Bone marrow (tissue), 2 donors: ENCODE measurements around the gene COL4A2.

Experiments used
- DNase-seq, 2 donors: peaks; one replicate each; lab custom pipeline; 2025; lab: John Stamatoyannopoulos, UW

The COL4A2 gene

GRCh38 chr13:110339975-110340550 lies 33.0 kb downstream of the COL4A2 start:
- DNase-seq, result no peak

DNA sequence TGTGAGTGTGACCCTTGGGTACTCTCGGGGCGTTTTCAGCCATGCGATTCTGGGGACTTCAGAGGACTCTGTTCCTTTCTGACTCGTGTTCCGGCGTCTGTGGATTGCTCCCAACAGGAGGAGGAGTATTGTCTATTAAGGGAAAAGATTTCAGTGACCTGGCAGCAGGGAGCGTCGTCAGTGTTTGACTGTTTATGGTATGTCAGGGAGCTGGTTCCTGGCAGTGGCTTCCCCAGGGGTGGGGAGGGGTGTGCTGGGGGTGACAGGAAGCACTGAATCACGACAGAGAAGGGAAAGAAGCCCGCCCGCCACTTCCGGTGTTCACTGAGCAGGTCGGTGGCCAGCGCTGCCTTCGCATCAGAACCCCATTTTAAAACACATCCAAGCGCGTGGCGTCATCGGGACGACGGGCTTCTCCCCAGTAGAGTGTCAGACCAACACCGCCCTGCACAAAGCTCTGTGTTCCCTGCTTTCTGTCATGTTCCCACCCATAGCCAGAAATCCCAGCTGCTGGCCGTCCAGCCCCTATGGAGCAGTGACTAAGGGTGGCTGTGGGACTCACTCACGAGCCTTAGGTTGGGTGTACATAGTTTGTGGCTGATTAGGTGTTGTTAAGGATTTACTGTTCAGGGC lies 33.8 kb downstream of the COL4A2 start:
- peak in 1 of 2 donors; percentile 9 for DNase-seq

- no peak for DNase-seq
Measured at GRCh38 chr13:110341445-110342244, 34.6 kb downstream of the COL4A2 start.

DNA sequence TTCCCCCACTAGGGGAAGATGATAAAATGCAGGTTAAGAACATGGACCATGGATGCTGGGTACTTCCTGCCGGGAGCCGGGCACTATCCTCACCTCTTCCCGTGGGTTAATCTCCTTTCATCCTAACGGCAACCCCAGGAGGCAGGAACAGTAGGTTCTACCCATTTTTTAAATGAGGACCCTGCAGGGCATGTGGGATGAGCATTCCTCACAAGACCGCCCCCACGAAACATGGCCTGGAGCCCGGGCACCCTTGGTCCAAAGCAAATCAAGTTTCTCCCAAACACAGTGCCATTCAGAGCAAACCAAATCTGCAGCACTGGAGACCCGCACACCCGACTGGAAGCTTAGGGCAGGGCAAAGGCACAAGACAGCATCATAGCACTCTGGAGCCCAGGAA lies 35.4 kb downstream of the COL4A2 start:
- DNase-seq, result no peak

- DNase-seq, result no peak
Measured at GRCh38 chr13:110343241-110343865, 36.3 kb downstream of the COL4A2 start.

DNA sequence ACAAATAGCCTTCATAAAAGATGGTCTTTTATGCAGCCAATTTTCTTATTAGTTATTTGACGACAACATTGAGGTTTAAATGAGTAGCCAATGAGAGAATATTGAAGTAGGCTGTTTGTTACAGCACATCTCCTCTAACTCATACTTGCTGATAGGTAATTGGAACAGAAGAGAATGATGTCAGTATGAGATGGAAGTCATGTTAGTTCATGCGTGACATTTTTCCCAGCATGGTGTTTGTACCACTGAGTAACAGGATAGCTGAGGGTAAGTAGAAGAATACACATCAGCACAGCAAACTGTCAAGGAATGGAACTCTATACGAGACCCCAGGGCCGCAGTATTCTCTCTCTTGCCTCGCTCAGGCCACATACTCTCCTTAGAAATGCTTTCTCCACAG lies 37.2 kb downstream of the COL4A2 start:
- no peak for DNase-seq

DNA sequence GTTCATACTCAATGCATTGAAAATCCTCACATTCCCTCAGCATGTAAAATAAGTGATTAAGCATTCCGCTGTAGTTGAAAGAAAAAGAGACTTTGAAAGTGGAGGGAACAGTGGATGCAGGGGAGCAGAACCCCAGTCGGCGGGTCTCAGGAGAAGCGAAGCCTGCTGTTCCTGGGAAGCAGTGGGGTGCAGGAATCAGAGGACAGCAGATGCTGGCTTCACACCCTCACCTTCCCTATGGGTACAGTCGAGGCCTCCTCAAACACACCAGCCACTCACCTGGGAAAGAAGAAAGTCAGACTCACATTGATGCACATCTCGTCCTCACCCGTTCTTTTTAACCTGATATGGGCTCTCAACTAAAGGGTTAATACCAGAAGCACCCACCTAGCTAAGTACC lies 38.2 kb downstream of the COL4A2 start:
- DNase-seq, result no peak

DNA sequence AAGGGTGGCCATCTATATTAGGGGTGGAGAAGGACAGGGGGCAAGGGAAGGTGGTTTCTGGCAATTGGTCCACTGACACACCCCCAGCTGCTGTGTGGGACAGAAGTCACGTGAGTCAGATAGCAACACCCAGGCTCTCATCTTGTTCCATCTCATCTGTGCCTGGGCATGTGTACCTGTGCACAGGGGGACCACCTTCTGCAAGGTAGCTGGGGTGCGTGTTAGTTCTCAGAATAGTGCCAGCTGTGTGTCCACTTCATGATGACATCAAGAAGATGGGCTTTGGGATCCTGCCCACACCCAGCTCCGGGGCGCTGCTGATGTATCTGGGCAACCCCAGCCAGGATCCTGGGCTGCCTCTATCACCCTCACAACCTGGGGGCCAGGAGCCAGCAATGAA lies 38.6 kb downstream of the COL4A2 start:
- no peak for DNase-seq

GRCh38 chr13:110346661-110347067 lies 39.6 kb downstream of the COL4A2 start:
- DNase-seq, result no peak

- DNase-seq, result no peak
Measured at GRCh38 chr13:110347088-110347487, 40.0 kb downstream of the COL4A2 start.

DNA sequence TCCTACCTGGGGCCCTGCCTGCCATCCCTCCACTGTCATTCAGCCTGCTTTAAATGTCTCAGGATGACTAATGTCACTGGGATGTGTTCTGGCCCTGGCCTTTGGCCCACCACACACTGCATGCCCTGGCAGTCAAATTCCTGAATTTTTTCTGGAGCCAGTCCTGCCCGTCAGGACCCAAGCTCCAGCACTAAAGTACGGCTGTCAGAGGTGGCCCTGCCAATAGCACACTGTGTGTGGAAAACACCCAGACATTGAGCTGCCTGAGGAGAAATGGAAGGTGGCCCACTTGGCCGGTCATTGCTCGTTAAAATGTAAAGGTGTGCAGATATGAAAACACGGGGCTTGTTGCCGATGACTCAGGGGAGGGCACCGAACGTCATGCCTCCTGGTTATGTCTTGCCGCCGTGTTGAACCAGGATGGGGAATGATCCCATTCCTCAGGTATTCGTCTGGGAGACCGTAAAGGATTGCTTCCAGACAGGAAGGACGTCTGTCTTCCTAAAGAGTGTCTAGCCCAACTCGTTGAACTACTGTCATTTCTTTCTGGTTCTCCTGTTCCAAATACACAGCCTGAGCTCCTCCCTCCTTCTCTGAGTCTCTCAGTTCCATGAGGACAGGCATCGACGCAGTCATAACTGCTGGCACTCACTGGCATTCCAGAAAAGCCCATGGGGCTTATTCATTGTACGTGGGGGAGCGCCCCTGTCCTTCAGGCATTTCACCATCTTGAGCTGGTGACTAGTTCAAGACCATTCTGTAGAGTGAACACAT lies 40.6 kb downstream of the COL4A2 start:
- DNase-seq, result no peak

DNA sequence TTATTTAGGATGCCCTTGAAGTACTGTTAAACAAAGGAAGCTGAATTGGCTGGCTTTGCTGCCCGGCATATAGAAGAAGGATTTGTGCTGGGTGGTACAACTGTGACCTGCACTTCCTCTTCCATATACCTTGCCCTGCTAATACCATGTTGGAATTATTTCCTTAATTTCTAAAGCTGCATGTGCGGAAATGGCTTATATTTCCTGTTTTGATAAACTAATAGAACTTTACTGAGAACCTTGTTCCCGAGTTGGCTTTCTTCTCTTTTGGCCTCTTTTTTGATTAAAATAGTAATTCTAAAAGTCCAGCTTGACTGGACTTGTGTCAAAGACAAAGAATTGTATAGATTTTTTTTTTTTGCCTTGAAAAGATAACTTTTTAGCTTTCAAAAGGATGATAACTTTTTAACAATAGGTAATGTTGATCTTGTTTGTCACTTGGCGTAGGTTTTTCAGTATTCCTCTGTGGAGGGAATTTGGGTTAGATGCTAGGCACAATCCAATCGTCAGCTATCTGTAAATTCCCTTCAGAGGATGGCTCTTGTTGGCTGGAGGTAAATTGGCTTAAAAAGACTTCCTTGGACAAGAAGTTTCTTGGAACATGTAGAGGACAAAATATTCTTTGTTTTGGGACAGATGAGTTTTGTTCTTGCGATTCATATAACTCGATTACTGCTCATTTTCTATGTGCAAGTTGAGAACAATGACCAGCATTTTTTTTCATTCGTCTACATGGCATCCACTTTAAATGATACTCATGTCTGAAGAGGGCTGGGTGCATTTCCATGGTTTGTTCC lies 41.4 kb downstream of the COL4A2 start:
- DNase-seq, result no peak

DNA sequence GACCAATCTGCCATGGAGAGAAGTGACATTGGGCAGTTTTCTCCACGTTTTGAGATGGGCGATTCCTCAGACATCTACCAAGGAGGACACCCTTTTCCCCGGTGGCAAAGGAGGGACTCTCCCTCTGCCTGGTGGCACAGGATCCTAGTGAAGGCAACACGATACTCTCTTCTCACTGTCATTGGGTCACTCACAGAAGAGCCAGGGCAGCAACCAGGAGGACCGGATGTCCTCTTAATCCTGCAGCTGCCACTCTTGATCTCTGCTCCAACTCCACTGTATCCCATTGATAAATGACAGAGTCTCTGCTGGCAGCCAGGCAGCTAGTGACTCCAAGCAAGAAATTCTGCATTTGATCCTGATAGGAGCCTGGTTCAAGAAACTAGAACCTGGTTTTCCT lies 42.2 kb downstream of the COL4A2 start:
- no peak for DNase-seq

DNA sequence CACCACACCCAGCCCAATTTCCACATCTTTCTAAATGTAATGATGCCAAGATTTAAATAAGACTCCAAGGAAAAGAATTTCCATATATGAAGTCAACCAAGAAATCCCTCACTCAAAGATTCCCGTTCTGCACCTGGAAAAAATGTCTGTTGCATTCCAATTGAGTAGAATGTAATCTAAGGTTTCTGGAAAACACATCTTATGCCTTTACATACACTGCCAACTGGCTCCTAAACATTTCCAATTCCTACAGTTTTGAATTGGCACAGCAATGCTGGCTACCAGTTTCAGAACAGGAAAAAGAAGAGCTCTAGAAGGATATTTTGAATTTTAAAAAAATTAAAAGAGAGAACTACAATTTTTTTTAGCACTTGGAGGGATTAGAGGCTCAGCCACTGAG lies 43.0 kb downstream of the COL4A2 start:
- DNase-seq, result no peak

- DNase-seq, result no peak
Measured at GRCh38 chr13:110350509-110350908, 43.4 kb downstream of the COL4A2 start.

- DNase-seq, result no peak
Measured at GRCh38 chr13:110351636-110352420, 44.7 kb downstream of the COL4A2 start.

- no peak for DNase-seq
Measured at GRCh38 chr13:110352735-110353134, 45.7 kb downstream of the COL4A2 start.

- DNase-seq, result no peak
Measured at GRCh38 chr13:110353339-110353977, 46.4 kb downstream of the COL4A2 start.

DNA sequence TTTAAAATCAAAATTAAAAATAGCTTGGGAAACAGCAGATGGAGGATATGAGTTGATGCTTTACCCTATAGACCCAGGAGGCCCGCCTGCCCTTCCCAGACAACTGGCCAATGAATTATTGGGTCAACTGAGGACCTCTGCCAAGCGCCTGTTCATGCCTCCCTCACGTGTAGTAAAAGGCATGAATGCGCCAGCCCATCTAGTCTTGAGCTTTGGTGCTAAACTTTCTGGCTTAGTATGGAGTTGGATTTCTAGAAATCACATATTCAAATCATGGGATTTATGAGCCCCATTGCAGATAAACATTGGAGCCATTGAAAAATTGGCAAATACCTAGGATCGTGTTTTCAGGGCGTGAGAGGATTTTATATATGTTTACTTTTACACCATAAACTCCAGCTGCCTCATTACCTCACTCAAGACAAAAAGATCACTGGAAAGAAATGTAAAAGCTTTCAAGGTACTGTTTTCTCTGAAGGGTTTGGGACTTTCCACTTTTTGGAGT lies 47.1 kb downstream of the COL4A2 start:
- no peak for DNase-seq
